A549 (cell line): ENCODE data around the gene ZFPM1.

Experiments
- CTCF ChIP-seq: fragments of >200 bp; sonication (Bioruptor Twin); formaldehyde crosslinking; IDR thresholded peaks from 3 replicates; pipeline ENCODE4 v1.5.1; 2016
- EP300 ChIP-seq, 2 experiments: fragments of >200 bp; sonication (Bioruptor Twin); formaldehyde crosslinking; IDR thresholded peaks; 2 replicates in 1 of 2; 3 replicates in 1 of 2; pipeline ENCODE4 v1.6.1; 2016 to 2017
- ESRRA ChIP-seq: fragments of 150-350 bp; IDR thresholded peaks from 2 replicates; pipeline ENCODE4 v1.6.1; 2014; ENCODE audit warnings: mild to moderate bottlenecking, low read length, borderline replicate concordance
- JUNB ChIP-seq: fragments of >200 bp; sonication (Bioruptor Twin); formaldehyde crosslinking; IDR thresholded peaks from 2 replicates; pipeline ENCODE4 v1.6.1; 2016
- NFE2L2 ChIP-seq: fragments of 150-350 bp; conservative IDR thresholded peaks from 2 replicates; pipeline ENCODE4 v1.6.1; 2014; ENCODE audit warnings: low read length
- POLR2A ChIP-seq: IDR thresholded peaks from 2 replicates; pipeline ENCODE4 v1.6.1; 2012; ENCODE audit warnings: mild to moderate bottlenecking, low read length
- RCOR1 ChIP-seq: fragments of 150-350 bp; IDR thresholded peaks from 2 replicates; pipeline ENCODE4 v1.6.1; 2014; ENCODE audit warnings: antibody characterized with exemption, low read length, low read depth
- USF2 ChIP-seq: fragments of 450-650 bp; IDR thresholded peaks from 2 replicates; pipeline ENCODE4 v1.6.1; 2014; ENCODE audit warnings: antibody characterized with exemption

- TF ChIP-seq POLR2A (no peak), CTCF (no peak), NFE2L2 (no peak), RCOR1 (no peak), USF2 (no peak), ESRRA (no peak), EP300 (IDR thresholded peaks at IDR 0.05) (no peak), JUNB (no peak)
Observed at GRCh38 chr16:88473666-88474534, 20.8 kb downstream of the ZFPM1 start.
